Vagina (tissue), 2 donors: ENCODE measurements around the gene KRT81. TPM values are rescaled to one million over a fixed set of nuclear protein-coding genes. Genes with fewer than 3 reads are reported as not detected.
"Not testable (repeated sequence)": the region's sequence is repeated elsewhere in the genome, so short reads cannot be mapped to it uniquely, and the experiment has no call there.

Experiments
- DNase-seq, 2 donors: peaks; one replicate each; pipeline ENCODE4 v3.0.0-alpha.2; 2017; ENCODE audit errors: extremely low spot score in 2 of 2
- H3K27ac ChIP-seq: fragments of 200-600 bp; sonication (generic); one replicate; pipeline ENCODE4 v1.5.1; 2019
- H3K27me3 ChIP-seq: fragments of 200-600 bp; sonication (generic); one replicate; pipeline ENCODE4 v1.5.1; 2019
- H3K36me3 ChIP-seq, 2 donors: fragments of 200-600 bp; sonication (generic); one replicate each; pipeline ENCODE4 v1.5.1; 2017 to 2019
- H3K4me1 ChIP-seq: fragments of 200-600 bp; sonication (generic); one replicate; pipeline ENCODE4 v1.5.1; 2019
- H3K4me3 ChIP-seq, 2 donors: fragments of 200-600 bp; sonication (generic); 1 replicate in 1 of 2; 2 replicates in 1 of 2; pipeline ENCODE4 v1.5.1; 2016 to 2019
- H3K9me3 ChIP-seq: fragments of 200-600 bp; sonication (generic); one replicate; pipeline ENCODE4 v1.5.1; 2019
- POLR2A ChIP-seq, 2 donors: fragments of 450-650 bp; IDR thresholded peaks; one replicate each; pipeline ENCODE4 v1.6.1; 2017; ENCODE audit warnings: antibody characterized with exemption in 2 of 2, mild to moderate bottlenecking in 2 of 2, moderate library complexity in 2 of 2
- POLR2AphosphoS5 ChIP-seq, 2 donors: sonication (generic); formaldehyde crosslinking; IDR thresholded peaks; one replicate each; pipeline ENCODE4 v1.9.0; 2017; ENCODE audit warnings: antibody characterized with exemption in 2 of 2, mild to moderate bottlenecking in 2 of 2, low read depth in 1 of 2; ENCODE audit not compliant: insufficient read depth in 1 of 2
- intact Hi-C: fragments of 100-400 bp; cut with DNase I; formaldehyde crosslinking; loops from one replicate; pipeline ENCODE4 v1.15.1; 2023
- total RNA-seq: library from RNA; depleted of rRNA; stranded (reverse); fragments of >200 nt; gene quantifications from one replicate; pipeline ENCODE4 v1.2.3, GENCODE V29; 2016
- TF ChIP-seq, protein P1 (sequence below), 3 experiments: fragments of 450-650 bp in 2 of 3; fragments of 200-600 bp in 1 of 3; sonication (generic) in 1 of 3; IDR thresholded peaks; one replicate each; pipeline ENCODE4 v1.5.1; 2017 to 2019; ENCODE audit warnings: antibody characterized with exemption in 3 of 3, mild to moderate bottlenecking in 2 of 3, moderate library complexity in 2 of 3

KRT81 gene
- total RNA-seq, 1 donor from 2014 or later, result not detected

GRCh38 chr12:52243259-52243855, 48.0 kb downstream of the KRT81 start:
- H3K9me3 ChIP-seq, result no peaks in the 10 kb centered on the region
- H3K4me1 ChIP-seq, result peaks cover 24% of the 10 kb centered on the region
- H3K4me3 ChIP-seq, result no peak overlapping the region
- TF ChIP-seq, protein P1, sequence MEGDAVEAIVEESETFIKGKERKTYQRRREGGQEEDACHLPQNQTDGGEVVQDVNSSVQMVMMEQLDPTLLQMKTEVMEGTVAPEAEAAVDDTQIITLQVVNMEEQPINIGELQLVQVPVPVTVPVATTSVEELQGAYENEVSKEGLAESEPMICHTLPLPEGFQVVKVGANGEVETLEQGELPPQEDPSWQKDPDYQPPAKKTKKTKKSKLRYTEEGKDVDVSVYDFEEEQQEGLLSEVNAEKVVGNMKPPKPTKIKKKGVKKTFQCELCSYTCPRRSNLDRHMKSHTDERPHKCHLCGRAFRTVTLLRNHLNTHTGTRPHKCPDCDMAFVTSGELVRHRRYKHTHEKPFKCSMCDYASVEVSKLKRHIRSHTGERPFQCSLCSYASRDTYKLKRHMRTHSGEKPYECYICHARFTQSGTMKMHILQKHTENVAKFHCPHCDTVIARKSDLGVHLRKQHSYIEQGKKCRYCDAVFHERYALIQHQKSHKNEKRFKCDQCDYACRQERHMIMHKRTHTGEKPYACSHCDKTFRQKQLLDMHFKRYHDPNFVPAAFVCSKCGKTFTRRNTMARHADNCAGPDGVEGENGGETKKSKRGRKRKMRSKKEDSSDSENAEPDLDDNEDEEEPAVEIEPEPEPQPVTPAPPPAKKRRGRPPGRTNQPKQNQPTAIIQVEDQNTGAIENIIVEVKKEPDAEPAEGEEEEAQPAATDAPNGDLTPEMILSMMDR (IDR thresholded peaks at IDR 0.05), result no peak
- TF ChIP-seq POLR2AphosphoS5 (IDR thresholded peaks at IDR 0.05; ENCODE audit: insufficient read depth in 1 of 2, low read depth in 1 of 2) (no peak), POLR2A (IDR thresholded peaks at IDR 0.05) (no peak)
- H3K36me3 ChIP-seq, result no peaks in the 10 kb centered on the region
- no peak for DNase-seq
- H3K27me3 ChIP-seq, result no peaks in the 10 kb centered on the region
- intact Hi-C loops, result no loop called here
- peak overlapping the region; percentile 72 for H3K27ac ChIP-seq

- Histone ChIP-seq H3K27ac (no peak overlapping the region), H3K4me1 (peaks cover 24% of the 10 kb centered on the region), H3K27me3 (no peaks in the 10 kb centered on the region), H3K9me3 (no peaks in the 10 kb centered on the region), H3K36me3 (no peaks in the 10 kb centered on the region), H3K4me3 (no peak overlapping the region)
- intact Hi-C loops, result no loop called here
- TF ChIP-seq POLR2AphosphoS5 (IDR thresholded peaks at IDR 0.05; ENCODE audit: insufficient read depth in 1 of 2, low read depth in 1 of 2) (no peak), POLR2A (IDR thresholded peaks at IDR 0.05) (no peak)
- TF ChIP-seq, protein P1 (IDR thresholded peaks at IDR 0.05), result no peak
- DNase-seq, result no peak
Observed at GRCh38 chr12:52242442-52243258, 48.7 kb downstream of the KRT81 start.

- TF ChIP-seq POLR2AphosphoS5 (IDR thresholded peaks at IDR 0.05; ENCODE audit: insufficient read depth in 1 of 2, low read depth in 1 of 2), result no peak
- no peak for TF ChIP-seq POLR2A (IDR thresholded peaks at IDR 0.05)
- TF ChIP-seq, protein P1 (IDR thresholded peaks at IDR 0.05), result no peak
- Histone ChIP-seq H3K4me1 (peaks cover 24% of the 10 kb centered on the region), H3K27ac (no peak overlapping the region), H3K4me3 (no peak overlapping the region), H3K9me3 (no peaks in the 10 kb centered on the region), H3K36me3 (no peaks in the 10 kb centered on the region), H3K27me3 (no peaks in the 10 kb centered on the region)
- intact Hi-C loops, result no loop called here
- no peak for DNase-seq
Observed at GRCh38 chr12:52241205-52241842, 50.0 kb downstream of the KRT81 start.

DNA sequence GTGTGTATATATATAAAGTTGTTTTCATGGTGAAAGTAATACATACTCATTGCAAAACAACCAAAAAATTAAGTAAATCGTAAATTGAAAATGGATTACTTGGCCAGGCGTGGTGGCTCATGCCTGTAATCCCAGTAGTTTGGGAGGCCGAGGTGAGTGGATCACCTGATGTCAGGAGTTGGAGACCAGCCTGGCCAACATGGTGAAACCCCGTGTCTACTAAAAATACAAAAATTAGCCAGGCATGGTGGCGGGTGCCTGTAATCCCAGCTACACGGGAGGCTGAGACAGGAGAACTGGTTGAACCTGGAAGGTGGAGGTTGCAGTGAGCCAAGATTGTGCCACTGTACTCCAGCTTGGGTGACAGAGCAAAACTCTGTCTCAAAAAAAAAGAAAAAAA, 51.1 kb downstream of the KRT81 start:
- peaks cover 24% of the 10 kb centered on the region for H3K4me1 ChIP-seq
- intact Hi-C loops, H3K36me3 ChIP-seq, DNase-seq, H3K9me3 ChIP-seq, H3K27me3 ChIP-seq, H3K27ac ChIP-seq, H3K4me3 ChIP-seq: not testable (repeated sequence)

DNA sequence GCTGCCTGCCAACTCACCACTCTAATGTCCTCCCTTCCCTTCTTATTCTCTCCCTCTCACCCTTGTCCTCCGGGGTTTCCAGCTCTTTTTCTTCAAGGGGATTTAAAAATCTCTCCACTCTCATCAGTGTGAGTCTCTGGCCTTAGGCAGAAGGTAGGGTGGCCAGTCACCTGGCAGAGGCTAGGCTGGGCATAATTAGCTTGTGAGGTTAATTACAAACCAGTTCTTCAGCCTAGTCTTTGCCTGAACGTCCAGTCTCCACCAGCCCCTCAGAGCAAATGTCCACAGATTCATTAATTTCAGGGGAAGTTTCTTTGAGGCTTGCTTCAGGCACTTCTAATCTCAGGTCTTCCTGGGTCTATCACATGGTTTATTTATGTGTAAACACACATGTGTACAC, 51.6 kb downstream of the KRT81 start:
- H3K36me3 ChIP-seq, result no peaks in the 10 kb centered on the region
- TF ChIP-seq, protein P1 (IDR thresholded peaks at IDR 0.05), result no peak
- TF ChIP-seq POLR2AphosphoS5 (IDR thresholded peaks at IDR 0.05; ENCODE audit: insufficient read depth in 1 of 2, low read depth in 1 of 2) (no peak), POLR2A (IDR thresholded peaks at IDR 0.05) (no peak)
- H3K9me3 ChIP-seq, result no peaks in the 10 kb centered on the region
- DNase-seq, result no peak
- no peak overlapping the region for H3K27ac ChIP-seq
- intact Hi-C loops, result no loop called here
- H3K4me1 ChIP-seq, result peaks cover 19% of the 10 kb centered on the region
- H3K4me3 ChIP-seq, result no peak overlapping the region
- no peaks in the 10 kb centered on the region for H3K27me3 ChIP-seq
